ENCODE results near the gene RAB24.
"Not testable (repeated sequence)": the region's sequence is repeated elsewhere in the genome, so short reads cannot be mapped to it uniquely, and the experiment has no call there.

The RAB24 gene

GRCh38 chr5:177310757-177311391 lies 7.4 kb upstream of the RAB24 start:
- no peak for DNase-seq

GRCh38 chr5:177310332-177310731 lies 6.8 kb upstream of the RAB24 start:
- no peak for DNase-seq

GRCh38 chr5:177309351-177310191 lies 6.1 kb upstream of the RAB24 start:
- DNase-seq: peak; percentile 80

- DNase-seq: no peak
These were observed 5.2 kb upstream of the RAB24 start for GRCh38 chr5:177308740-177309139.

GRCh38 chr5:177307544-177308363 lies 4.2 kb upstream of the RAB24 start:
- no peak for DNase-seq

GRCh38 chr5:177306674-177307543 lies 3.4 kb upstream of the RAB24 start:
- DNase-seq: peak; percentile 62

GRCh38 chr5:177306103-177306640 lies 2.7 kb upstream of the RAB24 start:
- DNase-seq: not testable (repeated sequence)

- no peak for DNase-seq
These were observed 1.0 kb upstream of the RAB24 start for GRCh38 chr5:177304392-177305119.

- DNase-seq: no peak
These were observed 439 bp upstream of the RAB24 start for GRCh38 chr5:177303925-177304391.

- no peak for DNase-seq
These were observed 987 bp downstream of the RAB24 start for GRCh38 chr5:177302354-177303110.

- no peak for DNase-seq
These were observed 1.9 kb downstream of the RAB24 start for GRCh38 chr5:177301503-177302165.

- DNase-seq: no peak
These were observed 2.6 kb downstream of the RAB24 start for GRCh38 chr5:177300951-177301350.

GRCh38 chr5:177300236-177300880 lies 3.2 kb downstream of the RAB24 start:
- DNase-seq: peak; percentile 79

GRCh38 chr5:177299697-177300096 lies 3.8 kb downstream of the RAB24 start:
- no peak for DNase-seq

- no peak for DNase-seq
These were observed 5.6 kb downstream of the RAB24 start for GRCh38 chr5:177297922-177298321.

- no peak for DNase-seq
These were observed 6.9 kb downstream of the RAB24 start for GRCh38 chr5:177296581-177296980.

- no peak for DNase-seq
These were observed 7.6 kb downstream of the RAB24 start for GRCh38 chr5:177295924-177296323.

GRCh38 chr5:177294632-177295031 lies 8.9 kb downstream of the RAB24 start:
- no peak for DNase-seq

GRCh38 chr5:177293819-177294581 lies 9.5 kb downstream of the RAB24 start:
- no peak for DNase-seq
